ENCODE data around the gene SAMD3. TPM values are rescaled to one million over a fixed set of nuclear protein-coding genes. Genes with fewer than 3 reads are reported as not detected.

The SAMD3 gene
- total RNA-seq, 1 experiment from 2014 or later = 7.5 TPM

Other genes with a start within 250 kb of the SAMD3 start
- 31.5 TPM for gene L3MBTL3, start 204.4 kb downstream of the SAMD3 start, total RNA-seq (2021; ENCODE audit: unreplicated experiment)
- 22.9 TPM for gene TMEM200A, start 143.1 kb upstream of the SAMD3 start, total RNA-seq (2021; ENCODE audit: unreplicated experiment)

Measured in HCT116 (cell line).